Subcutaneous adipose tissue (tissue), 4 donors: Measurements from ENCODE around the gene RMDN3. TPM values are rescaled to one million over a fixed set of nuclear protein-coding genes. Genes with fewer than 3 reads are reported as not detected.

Experiments
- CTCF ChIP-seq: fragments of 450-650 bp; IDR thresholded peaks from one replicate; pipeline ENCODE4 v1.5.1; 2016; ENCODE audit warnings: low read depth, mild to moderate bottlenecking, control low read depth, antibody characterized with exemption, moderate library complexity
- total RNA-seq, 4 donors: library from RNA; depleted of rRNA; stranded (reverse); fragments of >200 nt; gene quantifications; one replicate each; pipeline ENCODE4 v1.1.0, GENCODE V29; 2016

The RMDN3 gene
- total RNA-seq, 4 donors from 2014 or later: 26.3 to 71.4 (median 35.6) TPM

GRCh38 chr15:40793216-40793989 is 38.3 kb upstream of the RMDN3 start:
- TF ChIP-seq CTCF: no peak

- TF ChIP-seq CTCF: no peak
Measured at GRCh38 chr15:40792394-40792793, 37.3 kb upstream of the RMDN3 start.

- TF ChIP-seq CTCF: no peak
Measured at GRCh38 chr15:40790718-40791117, 35.7 kb upstream of the RMDN3 start.

- TF ChIP-seq CTCF: no peak
Measured at GRCh38 chr15:40789999-40790398, 34.9 kb upstream of the RMDN3 start.

- no peak for TF ChIP-seq CTCF
Measured at GRCh38 chr15:40789119-40789518, 34.1 kb upstream of the RMDN3 start.

- no peak for TF ChIP-seq CTCF
Measured at GRCh38 chr15:40787991-40788390, 32.9 kb upstream of the RMDN3 start.

- TF ChIP-seq CTCF: no peak
Measured at GRCh38 chr15:40787344-40787841, 32.3 kb upstream of the RMDN3 start.
